Astrocyte (in vitro differentiated cells and primary cell): ENCODE measurements around the gene ZNF544. TPM values are rescaled to one million over a fixed set of nuclear protein-coding genes. Genes with fewer than 3 reads are reported as not detected.

ENCODE experiments used
- DNase-seq: peaks from one replicate; pipeline ENCODE4 v3.0.0-alpha.2; 2010; ENCODE audit warnings: low read depth
- FAIRE-seq: peaks from 2 replicates; lab custom pipeline; 2011; peaks lifted over from hg19 to GRCh38; lab: Jason Lieb, UNC
- H2AFZ ChIP-seq: 2 replicates; pipeline ENCODE4 v1.6.0; 2012; ENCODE audit warnings: low read depth, low read length, inconsistent platforms
- H3K27ac ChIP-seq: 2 replicates; pipeline ENCODE4 v1.5.1; 2011; ENCODE audit warnings: low read depth, low read length, inconsistent platforms
- H3K27me3 ChIP-seq: 2 replicates; pipeline ENCODE4 v1.6.0; 2011; ENCODE audit warnings: low read length, inconsistent platforms; ENCODE audit not compliant: insufficient read depth
- H3K36me3 ChIP-seq: 2 replicates; pipeline ENCODE4 v1.5.1; 2011; ENCODE audit warnings: low read length, inconsistent platforms; ENCODE audit not compliant: insufficient read depth
- H3K4me1 ChIP-seq: 2 replicates; pipeline ENCODE4 v1.5.1; 2011; ENCODE audit warnings: low read length, inconsistent platforms; ENCODE audit not compliant: insufficient read depth
- H3K4me2 ChIP-seq: 2 replicates; pipeline ENCODE4 v1.6.0; 2012; ENCODE audit warnings: low read length, inconsistent platforms
- H3K4me3 ChIP-seq: 2 replicates; pipeline ENCODE4 v1.5.1; 2011; ENCODE audit warnings: low read depth, mild to moderate bottlenecking, low read length, inconsistent platforms; ENCODE audit not compliant: insufficient read depth
- H3K79me2 ChIP-seq: 2 replicates; pipeline ENCODE4 v1.6.0; 2012; ENCODE audit warnings: mild to moderate bottlenecking, low read length, inconsistent platforms; ENCODE audit not compliant: insufficient read depth
- H3K9ac ChIP-seq: 2 replicates; pipeline ENCODE4 v1.6.0; 2012; ENCODE audit warnings: mild to moderate bottlenecking, low read length, inconsistent platforms
- H3K9me3 ChIP-seq: 2 replicates; pipeline ENCODE4 v1.5.1; 2012; ENCODE audit warnings: low read depth, mild to moderate bottlenecking, low read length, inconsistent platforms; ENCODE audit not compliant: insufficient read depth
- H4K20me1 ChIP-seq: 2 replicates; pipeline ENCODE4 v1.6.0; 2012; ENCODE audit warnings: low read length, inconsistent platforms; ENCODE audit not compliant: insufficient read depth
- H3K27ac Mint-ChIP-seq: one replicate; pipeline ENCODE4 v1.8.0; 2021; ENCODE audit warnings: mild to moderate bottlenecking, mixed read lengths; ENCODE audit not compliant: unreplicated experiment
- H3K27me3 Mint-ChIP-seq: one replicate; pipeline ENCODE4 v1.8.0; 2021; ENCODE audit warnings: low read depth, mixed read lengths; ENCODE audit not compliant: unreplicated experiment
- H3K36me3 Mint-ChIP-seq: one replicate; pipeline ENCODE4 v1.8.0; 2021; ENCODE audit warnings: low read depth, mixed read lengths; ENCODE audit not compliant: unreplicated experiment
- H3K4me1 Mint-ChIP-seq: one replicate; pipeline ENCODE4 v1.8.0; 2021; ENCODE audit warnings: low read depth, mixed read lengths; ENCODE audit not compliant: unreplicated experiment
- H3K4me3 Mint-ChIP-seq: one replicate; pipeline ENCODE4 v1.8.0; 2021; ENCODE audit warnings: mild to moderate bottlenecking, moderate library complexity, mixed read lengths; ENCODE audit not compliant: unreplicated experiment
- H3K9me3 Mint-ChIP-seq: one replicate; pipeline ENCODE4 v1.8.0; 2021; ENCODE audit warnings: mild to moderate bottlenecking, mixed read lengths; ENCODE audit not compliant: unreplicated experiment
- CTCF ChIP-seq: IDR thresholded peaks from 2 replicates; pipeline ENCODE4 v1.5.1; 2011; ENCODE audit warnings: low read depth, mild to moderate bottlenecking, inconsistent platforms, low read length, moderate library complexity; ENCODE audit not compliant: insufficient read depth
- EZH2 ChIP-seq: IDR thresholded peaks from 2 replicates; pipeline ENCODE4 v1.6.1; 2012; ENCODE audit warnings: mild to moderate bottlenecking, low read length, inconsistent platforms; ENCODE audit not compliant: insufficient read depth
- total RNA-seq: library from RNA; stranded (reverse); gene quantifications from 2 replicates; pipeline ENCODE4 v1.2.1, GENCODE V29; 2021

Gene ZNF544
- total RNA-seq, 1 donor from 2014 or later, result 23.4 TPM

DNA sequence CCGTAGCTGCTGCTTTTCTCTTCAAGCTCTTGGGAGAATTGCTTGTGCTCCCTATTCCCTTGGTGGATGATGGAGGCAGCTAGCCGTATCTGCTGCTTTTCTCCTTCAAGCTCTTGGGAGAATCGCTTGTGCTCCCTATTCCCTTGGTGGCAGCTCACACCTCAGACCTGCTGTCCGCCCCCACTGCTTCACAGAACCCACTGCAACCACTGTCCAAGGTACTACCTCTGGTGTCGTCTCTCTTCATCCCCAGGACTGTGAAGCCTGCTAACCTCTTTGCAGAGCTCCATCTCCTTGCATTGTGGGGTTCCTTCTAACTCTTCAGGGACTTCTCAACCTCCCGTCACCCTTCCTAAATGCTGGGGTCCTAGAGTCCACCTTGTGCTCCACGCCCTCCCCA lies 71.9 kb downstream of the ZNF544 start:
- Histone ChIP-seq H3K9ac (no peak overlapping the region), H2AFZ (no peak overlapping the region), H3K27ac (no peak overlapping the region), H3K4me2 (no peak overlapping the region), H3K79me2 (peaks cover 48% of the 10 kb centered on the region), H3K4me3 (no peak overlapping the region), H3K9me3 (peaks cover 13% of the 10 kb centered on the region), H3K4me1 (peaks cover 6% of the 10 kb centered on the region), H3K36me3 (peaks cover 18% of the 10 kb centered on the region), H4K20me1 (peaks cover 27% of the 10 kb centered on the region), H3K27me3 (no peaks in the 10 kb centered on the region)
- DNase-seq, result no peak
- H3K27ac Mint-ChIP-seq, result no peak overlapping the region
- no peak for TF ChIP-seq EZH2
- no peak for TF ChIP-seq CTCF
- H3K36me3 Mint-ChIP-seq, result peaks cover 44% of the 10 kb centered on the region
- H3K4me3 Mint-ChIP-seq, result peak overlapping the region; percentile 20
- H3K4me1 Mint-ChIP-seq, result peaks cover 5% of the 10 kb centered on the region
- FAIRE-seq, result no peak
- no peaks in the 10 kb centered on the region for H3K27me3 Mint-ChIP-seq
- peaks cover 10% of the 10 kb centered on the region for H3K9me3 Mint-ChIP-seq

DNA sequence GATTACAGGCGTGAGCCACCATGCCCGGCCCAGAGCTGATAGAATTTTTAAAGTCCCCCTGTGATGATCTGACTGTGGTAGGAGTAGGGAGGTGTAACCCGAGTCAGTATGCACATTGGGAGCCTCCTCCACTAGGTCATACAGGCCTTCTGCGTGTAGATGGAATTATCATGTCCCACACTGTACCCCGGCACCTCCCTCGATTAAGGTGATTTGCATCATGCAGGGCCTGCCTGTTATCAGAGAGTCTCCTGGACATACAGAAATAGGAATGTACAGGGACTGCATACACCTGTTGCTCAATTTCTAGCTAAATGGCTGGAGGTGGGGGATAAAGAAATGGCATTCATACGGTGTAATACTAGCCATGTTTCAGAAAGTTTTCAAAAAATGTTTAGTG lies 75.5 kb downstream of the ZNF544 start:
- Histone ChIP-seq H3K9ac (peak overlapping the region; percentile 91), H4K20me1 (peaks cover 39% of the 10 kb centered on the region), H3K4me1 (peaks cover 10% of the 10 kb centered on the region), H3K4me2 (peak overlapping the region; percentile 92), H3K27me3 (no peaks in the 10 kb centered on the region), H3K27ac (no peak overlapping the region), H3K36me3 (peaks cover 28% of the 10 kb centered on the region), H3K4me3 (no peak overlapping the region), H3K79me2 (peaks cover 56% of the 10 kb centered on the region), H3K9me3 (no peaks in the 10 kb centered on the region), H2AFZ (no peak overlapping the region)
- Mint-ChIP-seq H3K4me3 (peak overlapping the region; percentile 100), H3K27me3 (no peaks in the 10 kb centered on the region), H3K27ac (no peak overlapping the region), H3K4me1 (peaks cover 10% of the 10 kb centered on the region), H3K9me3 (peaks cover 2% of the 10 kb centered on the region), H3K36me3 (peaks cover 25% of the 10 kb centered on the region)
- DNase-seq (no peak), FAIRE-seq (no peak)
- TF ChIP-seq EZH2, result no peak
- TF ChIP-seq CTCF, result no peak

- Histone ChIP-seq H2AFZ (peak overlapping the region; percentile 63), H3K4me1 (peaks cover 10% of the 10 kb centered on the region), H3K79me2 (peaks cover 55% of the 10 kb centered on the region), H3K4me2 (peak overlapping the region; percentile 92), H3K27ac (peak overlapping the region; percentile 44), H4K20me1 (peaks cover 43% of the 10 kb centered on the region), H3K27me3 (no peaks in the 10 kb centered on the region), H3K36me3 (peaks cover 28% of the 10 kb centered on the region), H3K4me3 (peak overlapping the region; percentile 92), H3K9ac (peak overlapping the region; percentile 91), H3K9me3 (no peaks in the 10 kb centered on the region)
- Mint-ChIP-seq H3K9me3 (peaks cover 2% of the 10 kb centered on the region), H3K27me3 (no peaks in the 10 kb centered on the region), H3K4me1 (peaks cover 10% of the 10 kb centered on the region), H3K4me3 (peak overlapping the region; percentile 100), H3K27ac (peak overlapping the region; percentile 96), H3K36me3 (peaks cover 24% of the 10 kb centered on the region)
- TF ChIP-seq EZH2, result no peak
- no peak for TF ChIP-seq CTCF
- FAIRE-seq (no peak), DNase-seq (no peak)
Observed at GRCh38 chr19:58304748-58305064, 76.0 kb downstream of the ZNF544 start.
